Medulla oblongata (tissue), 1 donor: ENCODE results near the gene CD36.
"Not testable (repeated sequence)": the region's sequence is repeated elsewhere in the genome, so short reads cannot be mapped to it uniquely, and the experiment has no call there.

Experiments
- DNase-seq: peaks from one replicate; pipeline ENCODE4 v3.0.0-alpha.2; 2015; ENCODE audit errors: extremely low spot score

CD36 gene

GRCh38 chr7:80653244-80653643, 14.8 kb downstream of the CD36 start:
- DNase-seq = no peak

DNA sequence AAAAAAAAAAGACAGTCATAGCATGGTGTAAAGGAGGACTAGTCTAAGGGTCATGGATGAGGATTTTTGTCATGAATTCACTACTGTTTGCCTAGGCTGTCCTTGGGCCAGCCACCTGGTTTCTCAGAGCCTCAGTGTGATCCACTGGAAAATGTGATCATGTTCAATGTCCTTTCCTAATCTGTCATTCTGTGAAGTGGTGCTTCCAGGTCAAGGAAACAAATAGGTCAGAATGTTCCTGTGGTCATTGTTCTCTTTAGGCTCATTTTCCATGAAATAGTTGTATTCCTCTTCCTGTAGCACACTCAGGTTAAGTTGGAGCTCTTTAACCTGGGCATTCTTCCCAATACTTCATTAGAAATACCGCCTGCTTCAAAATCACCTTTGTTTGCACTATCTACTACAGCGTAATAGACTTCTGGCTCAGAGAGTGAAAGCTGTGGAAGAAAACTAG, 16.5 kb downstream of the CD36 start:
- no peak for DNase-seq

- no peak for DNase-seq
Measured at GRCh38 chr7:80656029-80656428, 17.6 kb downstream of the CD36 start.

- DNase-seq = peak; percentile 20
Measured at GRCh38 chr7:80659120-80660055, 20.9 kb downstream of the CD36 start.

GRCh38 chr7:80660939-80661338, 22.5 kb downstream of the CD36 start:
- no peak for DNase-seq

DNA sequence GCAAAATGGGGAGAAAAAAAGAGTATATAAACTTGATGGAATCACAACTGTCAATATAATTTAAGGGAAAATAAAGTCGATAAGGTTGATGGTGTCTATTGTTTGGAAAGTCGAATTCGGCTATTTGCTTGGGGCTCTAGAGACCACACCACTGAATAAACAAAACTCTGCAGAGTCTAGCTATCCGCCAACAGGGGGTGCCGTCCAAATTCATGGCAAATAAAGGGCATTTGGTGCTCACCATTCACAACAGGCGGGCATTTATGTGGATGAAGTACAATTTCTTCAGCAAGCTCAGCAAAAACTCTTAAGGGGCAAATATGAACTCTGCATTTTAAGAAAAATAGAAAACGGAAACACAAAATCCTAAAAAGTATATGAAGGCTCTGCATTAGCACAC, 23.3 kb downstream of the CD36 start:
- DNase-seq = no peak

GRCh38 chr7:80662252-80662651, 23.8 kb downstream of the CD36 start:
- DNase-seq = no peak

DNA sequence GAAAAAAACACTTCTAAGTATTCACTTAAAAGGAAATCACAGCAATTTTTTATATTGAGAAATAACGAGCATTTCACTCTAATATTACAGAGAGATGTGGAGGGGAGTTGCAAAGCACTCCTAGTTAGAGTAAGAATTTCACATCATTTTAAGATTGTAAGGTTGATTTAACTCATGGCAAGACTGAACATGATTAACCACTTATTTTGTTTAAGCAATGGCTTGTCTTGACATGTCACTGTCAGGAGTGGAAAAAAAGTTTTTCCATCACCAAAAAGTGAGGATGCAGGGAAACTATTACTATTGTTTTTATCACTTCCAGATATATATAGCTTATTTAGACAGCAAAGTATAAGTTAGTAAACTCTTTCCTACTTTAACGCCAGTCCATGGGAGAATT, 27.1 kb downstream of the CD36 start:
- no peak for DNase-seq

- DNase-seq = no peak
Measured at GRCh38 chr7:80666376-80666775, 27.9 kb downstream of the CD36 start.

GRCh38 chr7:80669367-80669766, 30.9 kb downstream of the CD36 start:
- not testable (repeated sequence) for DNase-seq

DNA sequence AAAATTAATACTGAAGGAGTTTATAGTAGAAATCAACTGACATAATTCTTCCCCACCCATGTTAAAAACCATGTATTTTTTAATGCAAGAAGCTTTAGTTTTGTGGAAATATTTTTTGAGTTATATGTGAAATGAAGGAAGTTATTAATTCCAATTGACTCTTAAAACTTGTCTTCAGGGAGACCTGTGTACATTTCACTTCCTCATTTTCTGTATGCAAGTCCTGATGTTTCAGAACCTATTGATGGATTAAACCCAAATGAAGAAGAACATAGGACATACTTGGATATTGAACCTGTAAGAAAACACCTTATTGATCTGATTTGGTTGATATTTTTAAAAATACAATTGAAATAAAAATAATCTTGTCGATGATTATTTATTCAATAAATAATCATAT, 33.3 kb downstream of the CD36 start:
- no peak for DNase-seq

GRCh38 chr7:80675090-80675489, 36.6 kb downstream of the CD36 start:
- no peak for DNase-seq

DNA sequence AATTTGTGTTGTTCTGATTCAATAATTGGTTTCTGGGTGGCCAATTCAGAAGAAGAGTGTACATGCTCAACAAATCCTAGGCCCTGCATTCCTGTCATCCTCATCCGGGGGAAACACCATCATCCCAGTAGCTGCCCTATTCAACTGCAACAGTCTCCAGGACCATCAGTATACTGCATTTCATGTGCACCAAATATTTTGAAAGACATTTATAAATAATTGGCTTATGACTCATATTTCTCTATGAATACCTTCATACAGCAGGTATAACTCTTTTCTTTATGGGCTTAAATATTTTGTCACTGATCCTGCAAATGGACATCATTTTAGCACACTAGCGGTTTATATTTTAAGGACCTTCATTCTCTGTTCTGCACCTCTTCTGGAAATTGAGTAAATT, 38.0 kb downstream of the CD36 start:
- DNase-seq = no peak

- no peak for DNase-seq
Measured at GRCh38 chr7:80677629-80678028, 39.2 kb downstream of the CD36 start.

- DNase-seq = no peak
Measured at GRCh38 chr7:80678707-80679106, 40.3 kb downstream of the CD36 start.

DNA sequence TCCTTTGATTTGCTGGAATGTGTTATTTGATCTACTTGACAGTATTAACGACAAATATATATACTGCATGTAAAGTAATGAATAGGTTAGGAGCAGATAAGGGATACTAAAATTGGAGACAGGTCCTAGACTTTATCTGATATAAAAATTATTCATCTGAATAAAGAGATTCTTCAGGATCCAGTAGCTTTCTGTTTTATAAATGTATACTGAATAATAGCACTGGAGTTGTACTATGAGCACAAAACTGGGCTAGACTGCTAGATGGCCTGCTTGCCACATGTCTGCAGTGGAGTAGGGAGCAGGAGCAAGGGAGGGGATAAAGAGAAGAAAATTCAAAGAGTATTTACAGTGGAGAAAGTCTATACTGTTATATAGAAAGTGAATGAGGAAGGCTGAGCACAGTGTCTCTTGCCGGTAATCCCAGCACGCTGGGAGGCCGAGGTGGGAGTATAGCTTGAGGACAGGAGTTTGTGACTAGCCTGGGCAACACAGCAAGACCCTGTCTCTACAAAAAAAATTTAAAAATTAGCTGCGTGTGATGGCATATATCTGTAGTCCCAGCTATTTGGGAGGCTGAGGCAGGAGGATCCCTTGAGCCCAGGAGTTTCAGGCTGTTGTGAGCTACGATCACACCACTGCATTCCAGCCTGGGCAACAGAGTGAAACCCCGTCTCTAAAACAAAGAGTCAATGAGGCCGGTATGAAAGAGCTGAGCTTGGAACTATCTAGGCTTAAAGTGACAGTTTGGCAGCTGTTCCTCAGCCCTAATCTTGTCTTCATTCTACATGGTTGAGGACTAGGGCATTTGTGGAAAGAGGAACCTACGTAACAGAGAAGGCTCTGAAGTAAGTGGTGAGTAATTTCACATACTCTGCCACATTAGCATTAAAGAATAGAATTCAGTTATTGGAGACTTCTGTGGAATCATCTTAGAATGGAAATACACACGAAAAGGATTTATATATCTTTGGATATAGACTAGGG, 41.8 kb downstream of the CD36 start:
- no peak for DNase-seq

GRCh38 chr7:80681272-80681885, 42.9 kb downstream of the CD36 start:
- DNase-seq = no peak

DNA sequence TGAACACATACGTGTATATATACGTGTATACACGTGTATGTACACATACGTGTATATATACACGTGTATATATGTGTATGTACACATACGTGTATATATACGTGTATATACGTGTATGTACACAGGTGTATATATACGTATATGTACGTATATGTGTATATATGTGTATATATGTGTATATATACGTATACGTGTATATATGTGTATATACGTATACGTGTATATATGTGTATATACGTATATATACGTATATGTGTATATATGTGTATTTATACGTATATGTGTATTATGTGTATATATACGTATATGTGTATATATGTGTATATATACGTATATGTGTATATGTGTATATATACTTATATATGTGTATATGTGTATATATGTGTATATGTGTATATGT, 44.3 kb downstream of the CD36 start:
- DNase-seq = no peak

DNA sequence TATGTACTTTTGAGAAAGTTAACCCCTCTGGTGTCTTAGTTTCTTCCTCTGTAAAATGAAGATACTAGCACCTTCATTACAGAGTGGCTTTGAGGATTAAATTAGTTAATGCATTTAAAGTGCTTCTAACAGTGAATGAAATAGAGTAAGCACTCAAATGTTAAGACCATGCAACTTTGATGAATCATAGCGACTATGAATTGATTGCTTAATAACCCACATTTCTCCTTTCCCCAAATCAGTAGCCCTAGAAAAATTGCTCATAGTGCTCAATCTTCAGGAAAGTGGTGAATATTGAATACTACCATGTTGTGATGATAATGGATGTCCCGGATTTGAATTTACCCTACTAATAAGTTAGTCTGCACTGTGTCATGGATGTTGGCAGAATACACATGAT, 48.1 kb downstream of the CD36 start:
- DNase-seq = no peak

DNA sequence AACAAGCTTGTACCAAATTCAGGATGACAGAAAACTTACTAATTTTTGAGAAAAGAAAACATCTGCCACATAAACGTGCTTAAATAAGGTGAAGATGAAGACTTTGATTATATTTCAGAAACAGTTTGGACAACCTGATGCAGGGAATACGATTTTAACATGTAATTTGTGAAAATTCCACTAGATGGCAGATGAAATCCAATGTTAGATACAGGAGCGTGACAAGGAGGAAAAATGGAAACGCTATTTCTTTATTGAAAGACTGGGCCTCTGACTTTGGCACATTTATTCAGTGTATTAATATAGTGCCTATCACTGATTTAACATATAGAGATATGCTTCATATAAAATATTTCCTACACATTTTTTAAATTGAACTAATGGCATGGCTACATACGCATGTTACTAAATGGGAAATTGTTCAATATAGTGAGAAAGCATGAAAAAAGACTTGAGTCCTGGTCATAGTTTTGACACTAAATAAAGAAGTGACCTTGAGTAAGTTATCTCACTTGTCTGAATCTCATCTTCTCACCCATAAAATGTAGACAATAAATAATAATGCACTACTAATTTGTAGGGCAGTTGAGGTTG, 60.7 kb downstream of the CD36 start:
- DNase-seq = peak; percentile 81

- DNase-seq = no peak
Measured at GRCh38 chr7:80699721-80700256, 61.3 kb downstream of the CD36 start.
